Glutamatergic neuron (in vitro differentiated cells): ENCODE measurements around the gene NADSYN1. TPM values are rescaled to one million over a fixed set of nuclear protein-coding genes. Genes with fewer than 3 reads are reported as not detected.

Source experiments
- DNase-seq: peaks from one replicate; pipeline ENCODE4 v3.0.0; 2022
- H3K27ac Mint-ChIP-seq: one replicate; pipeline ENCODE4 v1.8.0; 2020; ENCODE audit warnings: mild to moderate bottlenecking, mixed read lengths, inconsistent platforms; ENCODE audit not compliant: unreplicated experiment
- H3K27me3 Mint-ChIP-seq: one replicate; pipeline ENCODE4 v1.8.0; 2020; ENCODE audit warnings: mild to moderate bottlenecking, moderate library complexity, mixed read lengths, inconsistent platforms; ENCODE audit not compliant: unreplicated experiment
- H3K36me3 Mint-ChIP-seq: one replicate; pipeline ENCODE4 v1.8.0; 2020; ENCODE audit warnings: mild to moderate bottlenecking, mixed read lengths, inconsistent platforms; ENCODE audit not compliant: unreplicated experiment
- H3K4me1 Mint-ChIP-seq: one replicate; pipeline ENCODE4 v1.8.0; 2020; ENCODE audit warnings: mild to moderate bottlenecking, low read depth, mixed read lengths, inconsistent platforms; ENCODE audit not compliant: unreplicated experiment
- H3K4me3 Mint-ChIP-seq: one replicate; pipeline ENCODE4 v1.8.0; 2020; ENCODE audit warnings: mild to moderate bottlenecking, mixed read lengths, inconsistent platforms; ENCODE audit not compliant: unreplicated experiment
- H3K9me3 Mint-ChIP-seq: one replicate; pipeline ENCODE4 v1.8.0; 2020; ENCODE audit warnings: mild to moderate bottlenecking, moderate library complexity, mixed read lengths, inconsistent platforms; ENCODE audit not compliant: unreplicated experiment
- CTCF ChIP-seq: fragments of 200-600 bp; sonication (generic); IDR thresholded peaks from one replicate; pipeline ENCODE4 v1.5.0; 2021; ENCODE audit not compliant: partially characterized antibody, unreplicated experiment
- total RNA-seq: library from RNA; stranded (reverse); fragmentation: NEBNext Ultra II Directional; extraction: Animal tissue kit (Norgen Biotek cat#: 25700); gene quantifications from one replicate; pipeline ENCODE4 v1.2.1, GENCODE V29; 2021; ENCODE audit not compliant: unreplicated experiment

Gene NADSYN1
- total RNA-seq, 1 donor from 2014 or later, result 78.2 TPM

GRCh38 chr11:71461696-71462095 is 8.7 kb downstream of the NADSYN1 start:
- TF ChIP-seq CTCF, result no peak
- no peak overlapping the region for H3K27ac Mint-ChIP-seq
- H3K36me3 Mint-ChIP-seq, result peaks cover 15% of the 10 kb centered on the region

GRCh38 chr11:71462726-71463125 is 9.7 kb downstream of the NADSYN1 start:
- no peak overlapping the region for H3K27ac Mint-ChIP-seq
- peaks cover 5% of the 10 kb centered on the region for H3K27me3 Mint-ChIP-seq
- peak; percentile 7 for DNase-seq
- peaks cover 6% of the 10 kb centered on the region for H3K9me3 Mint-ChIP-seq
- no peak for TF ChIP-seq CTCF
- H3K4me3 Mint-ChIP-seq, result no peak overlapping the region
- peaks cover 3% of the 10 kb centered on the region for H3K4me1 Mint-ChIP-seq
- H3K36me3 Mint-ChIP-seq, result peaks cover 25% of the 10 kb centered on the region

More at GRCh38 chr11:71461696-71462095, 8.7 kb downstream of the NADSYN1 start:
- Mint-ChIP-seq H3K4me1 (peaks cover 3% of the 10 kb centered on the region), H3K4me3 (no peak overlapping the region), H3K27me3 (peaks cover 5% of the 10 kb centered on the region), H3K9me3 (peaks cover 8% of the 10 kb centered on the region)
- DNase-seq, result no peak

GRCh38 chr11:71463331-71464211 is 10.6 kb downstream of the NADSYN1 start:
- peaks cover 6% of the 10 kb centered on the region for H3K9me3 Mint-ChIP-seq
- DNase-seq, result peak; percentile 3
- no peak for TF ChIP-seq CTCF
- no peak overlapping the region for H3K27ac Mint-ChIP-seq
- H3K4me3 Mint-ChIP-seq, result no peak overlapping the region
- H3K36me3 Mint-ChIP-seq, result peaks cover 33% of the 10 kb centered on the region
- peaks cover 3% of the 10 kb centered on the region for H3K4me1 Mint-ChIP-seq
- peaks cover 5% of the 10 kb centered on the region for H3K27me3 Mint-ChIP-seq

- peaks cover 36% of the 10 kb centered on the region for H3K36me3 Mint-ChIP-seq
- H3K4me1 Mint-ChIP-seq, result no peaks in the 10 kb centered on the region
- peak; percentile 3 for DNase-seq
- no peak overlapping the region for H3K27ac Mint-ChIP-seq
- no peak for TF ChIP-seq CTCF
- H3K4me3 Mint-ChIP-seq, result no peak overlapping the region
- H3K27me3 Mint-ChIP-seq, result no peaks in the 10 kb centered on the region
- H3K9me3 Mint-ChIP-seq, result peaks cover 10% of the 10 kb centered on the region
Measured at GRCh38 chr11:71465054-71465453, 12.1 kb downstream of the NADSYN1 start.

GRCh38 chr11:71466358-71466757 is 13.4 kb downstream of the NADSYN1 start:
- DNase-seq, result peak; percentile 2
- no peak for TF ChIP-seq CTCF
- Mint-ChIP-seq H3K27me3 (no peaks in the 10 kb centered on the region), H3K9me3 (peaks cover 8% of the 10 kb centered on the region), H3K4me1 (peaks cover 2% of the 10 kb centered on the region), H3K27ac (no peak overlapping the region), H3K4me3 (no peak overlapping the region), H3K36me3 (peaks cover 30% of the 10 kb centered on the region)
